IPS-NIHi11 (cell line): ENCODE measurements around the gene ACP4.

ENCODE experiments used
- DNase-seq: peaks from one replicate; pipeline ENCODE4 v3.0.0; 2012; ENCODE audit warnings: mixed read lengths, low spot score

The ACP4 gene

GRCh38 chr19:50844296-50844935 lies 54.2 kb downstream of the ACP4 start:
- no peak for DNase-seq
